HG03066 (cell line): ENCODE data around the gene BIK.

Source experiments
- ATAC-seq: cut with Tn5 transposase; IDR thresholded peaks from one replicate; pipeline ENCODE4 v1.9.1; 2021; ENCODE audit warnings: low read depth; ENCODE audit not compliant: unreplicated experiment

Gene BIK

DNA sequence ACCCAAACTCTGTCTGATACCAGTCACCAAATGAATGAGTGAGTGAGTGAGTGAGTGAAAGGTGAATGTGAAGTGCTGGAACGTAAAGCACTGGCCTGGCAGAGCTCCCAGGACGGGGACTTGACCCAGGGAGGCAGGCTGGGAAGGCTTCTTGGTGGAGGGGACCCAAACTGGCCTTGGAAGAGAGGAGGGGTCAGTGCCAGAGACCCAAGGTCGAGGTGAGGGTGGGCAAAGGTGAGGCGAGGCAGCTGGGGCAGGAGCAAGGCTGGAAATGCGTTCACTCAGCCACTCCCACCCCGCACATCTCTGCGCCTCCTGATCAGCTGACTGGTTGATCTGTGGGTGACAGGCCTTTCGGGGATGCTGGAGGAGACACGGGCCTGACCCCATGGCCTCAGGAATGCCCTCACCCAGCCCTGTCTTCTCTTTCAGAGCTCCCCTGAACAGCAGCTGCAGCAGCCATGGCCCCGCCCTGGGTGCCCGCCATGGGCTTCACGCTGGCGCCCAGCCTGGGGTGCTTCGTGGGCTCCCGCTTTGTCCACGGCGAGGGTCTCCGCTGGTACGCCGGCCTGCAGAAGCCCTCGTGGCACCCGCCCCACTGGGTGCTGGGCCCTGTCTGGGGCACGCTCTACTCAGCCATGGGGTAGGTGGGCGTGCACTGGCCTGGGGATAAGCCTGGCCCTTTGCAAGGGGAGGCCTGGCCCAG lies 48.4 kb downstream of the BIK start:
- ATAC-seq: no peak

GRCh38 chr22:43159484-43160178 lies 49.1 kb downstream of the BIK start:
- no peak for ATAC-seq

GRCh38 chr22:43160497-43161126 lies 50.1 kb downstream of the BIK start:
- ATAC-seq: no peak

GRCh38 chr22:43162412-43163150 lies 52.0 kb downstream of the BIK start:
- no peak for ATAC-seq

GRCh38 chr22:43163241-43163795 lies 52.8 kb downstream of the BIK start:
- no peak for ATAC-seq

DNA sequence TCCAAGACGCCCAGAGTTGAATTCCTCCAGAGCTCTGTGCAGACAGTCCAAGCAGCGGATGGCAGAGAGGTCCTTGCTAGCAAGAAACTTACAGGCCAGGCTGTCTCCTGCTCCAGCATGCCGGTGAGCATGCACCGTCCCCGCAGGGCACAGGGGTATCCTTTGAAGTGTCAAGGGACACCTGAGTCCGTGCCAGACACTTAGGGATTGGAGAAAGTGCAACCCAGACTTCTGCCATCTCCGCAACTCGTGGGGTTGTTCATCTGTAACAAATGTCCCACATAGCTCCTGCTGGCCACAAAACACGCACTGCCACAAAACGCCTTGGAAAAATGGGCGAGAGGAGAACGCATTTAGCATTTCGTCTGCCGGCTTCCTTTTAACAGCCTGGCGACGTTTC lies 54.1 kb downstream of the BIK start:
- ATAC-seq: no peak

GRCh38 chr22:43166132-43166930 lies 55.8 kb downstream of the BIK start:
- ATAC-seq: no peak

DNA sequence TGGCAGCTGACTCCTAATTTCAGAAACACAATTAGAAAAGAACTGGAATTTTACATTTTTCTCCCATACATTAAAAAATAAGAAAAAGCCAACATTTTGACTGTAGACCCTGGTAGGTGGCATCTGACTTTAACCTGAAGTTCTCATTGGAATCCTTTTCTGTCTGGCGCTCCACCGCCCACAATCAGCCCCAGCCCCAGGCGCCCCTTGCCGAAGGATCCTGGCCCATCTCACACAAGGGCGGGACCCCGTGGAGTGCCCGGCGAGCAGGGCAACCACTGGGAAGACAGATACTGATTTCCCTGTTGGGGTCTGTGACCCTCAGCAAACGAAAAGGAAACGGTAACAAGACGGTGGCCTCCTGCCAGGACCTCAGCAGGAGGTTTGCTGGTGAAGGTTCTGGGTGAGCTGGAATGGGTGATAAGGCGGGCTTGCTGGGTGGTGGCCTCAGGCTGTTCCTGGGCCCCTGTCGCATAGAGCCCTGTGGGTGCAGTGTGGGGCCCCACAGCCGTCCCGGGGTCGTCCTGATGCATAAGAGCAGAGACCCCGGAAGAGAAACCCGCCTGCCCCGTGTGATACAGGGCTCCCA lies 56.5 kb downstream of the BIK start:
- no peak for ATAC-seq

DNA sequence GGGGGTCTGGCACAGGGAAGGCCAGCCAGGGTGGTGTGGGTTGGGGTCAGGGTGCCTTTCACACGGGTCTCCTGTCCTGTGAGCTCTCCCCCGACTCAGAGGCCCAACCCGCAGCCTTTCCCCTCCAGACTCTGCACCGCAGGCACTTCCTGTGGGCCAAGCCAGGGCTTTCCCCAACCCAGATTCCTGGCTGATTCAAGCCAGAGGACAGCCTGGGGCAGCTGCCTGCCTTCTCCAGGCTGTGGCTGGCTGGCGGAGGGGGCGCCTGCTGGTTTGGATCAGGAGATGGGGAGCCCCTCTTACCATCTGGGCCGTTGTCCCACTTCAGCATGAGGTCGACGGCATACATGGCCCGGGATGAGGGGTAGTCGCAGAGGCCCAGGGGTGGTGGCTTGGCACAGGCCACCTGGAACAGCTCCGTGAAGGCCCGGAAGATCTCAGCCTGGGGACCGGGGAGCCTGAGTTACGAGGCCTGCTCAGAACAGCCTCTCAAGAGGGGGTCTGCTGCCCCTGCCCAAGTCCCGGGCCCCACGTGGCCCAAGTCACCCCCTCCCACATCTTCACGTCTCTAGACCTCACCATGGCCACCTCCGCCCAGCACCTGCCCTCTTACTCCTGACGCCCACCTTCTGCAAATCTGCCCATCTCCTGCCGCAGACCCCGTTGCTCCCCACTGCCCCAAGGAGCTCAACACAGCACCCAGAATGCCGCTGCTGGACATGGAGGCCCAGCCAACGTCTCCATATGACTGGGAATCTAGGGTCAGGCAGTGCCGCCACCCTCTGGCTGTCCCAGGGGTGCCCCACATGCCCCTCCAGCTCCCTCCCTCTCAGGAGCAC lies 58.1 kb downstream of the BIK start:
- ATAC-seq: no peak

DNA sequence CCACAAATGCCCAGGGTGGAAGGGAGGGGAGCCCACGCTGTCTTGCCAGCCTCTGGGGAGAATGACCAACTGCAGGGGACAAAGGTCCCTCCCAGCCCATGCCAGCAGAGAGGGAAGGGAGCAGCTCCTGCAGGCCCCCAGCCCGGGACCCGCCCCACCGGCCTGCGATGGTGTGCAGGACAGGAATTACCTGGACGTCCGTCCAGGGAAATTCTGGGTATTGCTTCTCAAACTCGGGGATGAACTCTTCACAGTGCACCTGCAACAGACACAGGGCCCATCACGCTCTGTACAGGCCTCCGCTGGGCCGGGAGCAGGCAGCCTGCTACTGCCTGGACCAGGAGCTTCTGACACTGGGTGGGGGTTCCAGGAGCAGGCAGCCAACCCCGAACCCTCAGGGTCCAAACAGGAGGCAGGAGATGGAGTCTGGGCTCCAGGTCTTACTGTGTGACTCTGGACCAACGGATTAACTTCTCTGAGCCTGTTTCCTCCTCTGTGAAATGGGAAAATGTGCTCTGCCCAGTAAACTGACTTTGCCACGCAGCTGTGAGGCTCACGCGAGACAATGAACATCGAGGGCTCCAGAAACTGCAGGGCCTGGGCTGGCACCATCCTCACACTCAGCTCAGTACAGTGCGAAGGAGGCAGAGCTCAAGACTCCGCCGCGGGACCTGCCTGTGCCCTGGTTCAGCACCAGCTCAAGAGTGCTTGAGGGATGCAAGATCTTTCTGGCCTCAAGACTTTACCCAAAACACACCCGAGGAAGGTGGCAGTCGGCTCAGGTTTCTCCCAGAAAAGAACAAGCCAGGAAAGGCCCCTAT lies 59.0 kb downstream of the BIK start:
- no peak for ATAC-seq

- ATAC-seq: no peak
These were observed 59.6 kb downstream of the BIK start for GRCh38 chr22:43170131-43170480.

GRCh38 chr22:43171019-43171491 lies 60.5 kb downstream of the BIK start:
- ATAC-seq: no peak

- ATAC-seq: no peak
These were observed 61.1 kb downstream of the BIK start for GRCh38 chr22:43171607-43172006.

- no peak for ATAC-seq
These were observed 61.6 kb downstream of the BIK start for GRCh38 chr22:43172191-43172590.

- ATAC-seq: no peak
These were observed 63.0 kb downstream of the BIK start for GRCh38 chr22:43173566-43173965.

- ATAC-seq: no peak
These were observed 63.6 kb downstream of the BIK start for GRCh38 chr22:43173976-43174720.

- ATAC-seq: no peak
These were observed 64.5 kb downstream of the BIK start for GRCh38 chr22:43174941-43175531.
